CD4-positive, alpha-beta T cell treated with Interleukin-15 for 1 hour (primary cell): Measurements from ENCODE around the gene HSPB2.
"Not testable (repeated sequence)": the region's sequence is repeated elsewhere in the genome, so short reads cannot be mapped to it uniquely, and the experiment has no call there.

Source experiments
- DNase-seq: peaks from one replicate; pipeline ENCODE4 v3.0.0-alpha.2; 2020

HSPB2 gene

GRCh38 chr11:111912535-111912934, at the start of gene HSPB2:
Gene HSPB2, plus strand, starts transcription at chr11:111912734. Its CDS starts 96 bp downstream, at chr11:111912830.
- DNase-seq: no peak

GRCh38 chr11:111870113-111870512, 42.4 kb upstream of the HSPB2 start:
- no peak for DNase-seq

- no peak for DNase-seq
These were observed 42.0 kb upstream of the HSPB2 start for GRCh38 chr11:111870522-111870885.

- peak; percentile 83 for DNase-seq
These were observed 41.4 kb upstream of the HSPB2 start, which contains the start of gene ALG9 for GRCh38 chr11:111870886-111871692. Gene ALG9, minus strand, starts transcription at chr11:111871581. Its CDS starts 99 bp downstream, at chr11:111871482.

GRCh38 chr11:111871693-111872161, 40.8 kb upstream of the HSPB2 start:
- DNase-seq: no peak

- no peak for DNase-seq
These were observed 34.1 kb upstream of the HSPB2 start for GRCh38 chr11:111878385-111878848.

GRCh38 chr11:111878849-111879636, 33.5 kb upstream of the HSPB2 start, which contains the start of the genes CFAP68 and FDXACB1:
Gene CFAP68, plus strand, starts transcription at chr11:111879541. Its CDS starts 20 bp downstream, at chr11:111879561.
Gene FDXACB1, minus strand, starts transcription at chr11:111879165. Its CDS starts 33 bp downstream, at chr11:111879132.
- DNase-seq: peak; percentile 97

GRCh38 chr11:111879637-111879960, 32.9 kb upstream of the HSPB2 start:
- no peak for DNase-seq

GRCh38 chr11:111882202-111882601, 30.3 kb upstream of the HSPB2 start:
- DNase-seq: no peak

- DNase-seq: not testable (repeated sequence)
These were observed 27.5 kb upstream of the HSPB2 start for GRCh38 chr11:111885053-111885452.

- no peak for DNase-seq
These were observed 26.5 kb upstream of the HSPB2 start for GRCh38 chr11:111886032-111886431.

- DNase-seq: no peak
These were observed 25.7 kb upstream of the HSPB2 start for GRCh38 chr11:111886844-111887243.

- DNase-seq: no peak
These were observed 7.1 kb upstream of the HSPB2 start for GRCh38 chr11:111905411-111905810.

- no peak for DNase-seq
These were observed 5.9 kb upstream of the HSPB2 start for GRCh38 chr11:111906680-111907079.

- DNase-seq: no peak
These were observed 3.8 kb upstream of the HSPB2 start for GRCh38 chr11:111908639-111909305.

GRCh38 chr11:111909378-111909777, 3.2 kb upstream of the HSPB2 start:
- no peak for DNase-seq

- DNase-seq: no peak
These were observed 1.6 kb upstream of the HSPB2 start for GRCh38 chr11:111910676-111911562.

GRCh38 chr11:111911563-111912401, 752 bp upstream of the HSPB2 start, which contains the start of gene CRYAB:
Gene CRYAB, minus strand, starts transcription at chr11:111911770. Its CDS starts 46 bp downstream, at chr11:111911724.
- no peak for DNase-seq

GRCh38 chr11:111913031-111913861, 712 bp downstream of the HSPB2 start:
- no peak for DNase-seq

GRCh38 chr11:111913997-111914396, 1.5 kb downstream of the HSPB2 start:
- DNase-seq: no peak
